Mucosa of descending colon (tissue), 3 donors: ENCODE results near the gene AP3S1. TPM values are rescaled to one million over a fixed set of nuclear protein-coding genes. Genes with fewer than 3 reads are reported as not detected.

Source experiments
- ATAC-seq: fragments of 200-7000 bp; cut with Tn5 transposase; one replicate; pipeline ENCODE4 v1.9.1; 2020; ENCODE audit warnings: mild to moderate bottlenecking, moderate library complexity
- DNase-seq, 3 donors: peaks; one replicate each; pipeline ENCODE4 v3.0.0-alpha.2; 2020
- H3K36me3 ChIP-seq: fragments of 200-600 bp; one replicate; pipeline ENCODE4 v1.8.0; 2021; ENCODE audit warnings: low read depth, mild to moderate bottlenecking
- H3K4me1 ChIP-seq: fragments of 200-600 bp; one replicate; pipeline ENCODE4 v1.8.0; 2021; ENCODE audit warnings: low read depth, mild to moderate bottlenecking
- H3K4me3 ChIP-seq: fragments of 200-600 bp; one replicate; pipeline ENCODE4 v1.8.0; 2021; ENCODE audit warnings: mild to moderate bottlenecking
- H3K9me3 ChIP-seq: fragments of 200-600 bp; one replicate; pipeline ENCODE4 v1.8.0; 2021; ENCODE audit warnings: mild to moderate bottlenecking
- CTCF ChIP-seq: fragments of 200-600 bp; IDR thresholded peaks from one replicate; pipeline ENCODE4 v1.8.0; 2022; ENCODE audit warnings: antibody characterized with exemption, mild to moderate bottlenecking
- intact Hi-C, 2 donors: fragments of 100-400 bp; cut with DNase I in 1 of 2; cut with micrococcal nuclease in 1 of 2; formaldehyde crosslinking; loops; one replicate each; pipeline versions ENCODE4 v1.11.0 to v1.11.1; 2022; cut with DNase I, micrococcal nuclease
- total RNA-seq, 3 donors: library from RNA; stranded (reverse); fragmentation: NEBNext Ultra II Directional in 2 of 3; extraction: Animal tissue kit (Norgen Biotek cat#: 25700) in 2 of 3; gene quantifications; one replicate each; pipeline versions ENCODE4 v1.2.1 to v1.2.4, GENCODE V29; 2021 to 2023
- donor health status: DM: no; HTN: no; CAD: no; lungs with moderate emphysema.
- donor health status: DM: no; HTN: no; CAD: no.
- donor health status: DM: no; HTN: yes; CAD: no.

The AP3S1 gene
- total RNA-seq, 3 donors from 2014 or later, result 75.5 to 94.8 (median 76.2) TPM

- Histone ChIP-seq H3K4me3 (no peak overlapping the region), H3K4me1 (peaks cover 7% of the 10 kb centered on the region), H3K9me3 (no peaks in the 10 kb centered on the region), H3K36me3 (no peaks in the 10 kb centered on the region)
- intact Hi-C loops, result no loop called here
- TF ChIP-seq CTCF, result no peak
- DNase-seq, result no peak
- ATAC-seq, result no peak
Measured at GRCh38 chr5:115855959-115856358, 14.2 kb downstream of the AP3S1 start.

- no peak for TF ChIP-seq CTCF
- Histone ChIP-seq H3K4me3 (no peak overlapping the region), H3K9me3 (no peaks in the 10 kb centered on the region), H3K4me1 (peaks cover 7% of the 10 kb centered on the region), H3K36me3 (no peaks in the 10 kb centered on the region)
- DNase-seq (no peak), ATAC-seq (peak; percentile 68)
- intact Hi-C loops, result no loop called here
Measured at GRCh38 chr5:115857057-115857479, 15.3 kb downstream of the AP3S1 start.

- TF ChIP-seq CTCF, result no peak
- no peak overlapping the region for H3K4me3 ChIP-seq
- no peak for ATAC-seq
Measured at GRCh38 chr5:115857626-115858349, 16.1 kb downstream of the AP3S1 start.

GRCh38 chr5:115858396-115858795 is 16.7 kb downstream of the AP3S1 start:
- H3K36me3 ChIP-seq, result no peaks in the 10 kb centered on the region
- H3K4me1 ChIP-seq, result peaks cover 7% of the 10 kb centered on the region
- DNase-seq (no peak), ATAC-seq (no peak)
- intact Hi-C loops, result no loop called here
- H3K9me3 ChIP-seq, result no peaks in the 10 kb centered on the region
- TF ChIP-seq CTCF, result no peak
- no peak overlapping the region for H3K4me3 ChIP-seq

More at GRCh38 chr5:115857626-115858349, 16.1 kb downstream of the AP3S1 start:
- Histone ChIP-seq H3K9me3 (no peaks in the 10 kb centered on the region), H3K4me1 (peaks cover 7% of the 10 kb centered on the region), H3K36me3 (no peaks in the 10 kb centered on the region)
- intact Hi-C loops, result no loop called here
- no peak for DNase-seq

GRCh38 chr5:115859378-115859777 is 17.6 kb downstream of the AP3S1 start:
- TF ChIP-seq CTCF, result no peak

More at GRCh38 chr5:115859378-115859777, 17.6 kb downstream of the AP3S1 start:
- peaks cover 3% of the 10 kb centered on the region for H3K9me3 ChIP-seq
- H3K36me3 ChIP-seq, result no peaks in the 10 kb centered on the region
- intact Hi-C loops, result no loop called here
- H3K4me3 ChIP-seq, result no peak overlapping the region
- peaks cover 7% of the 10 kb centered on the region for H3K4me1 ChIP-seq
- ATAC-seq (no peak), DNase-seq (no peak)
